Cardiac fibroblast (primary cell): ENCODE results near the gene A4GALT.
"Not testable (repeated sequence)": the region's sequence is repeated elsewhere in the genome, so short reads cannot be mapped to it uniquely, and the experiment has no call there.

Experiments
- DNase-seq, 2 donors: peaks; one replicate each; pipeline versions ENCODE4 v3.0.0 to v3.0.0-alpha.2; 2010; ENCODE audit warnings: low read depth in 2 of 2
- H3K4me3 ChIP-seq, 2 donors: replicated peaks in 1 of 2; 1 replicate in 1 of 2; 2 replicates in 1 of 2; pipeline ENCODE4 v1.5.1; 2011; ENCODE audit warnings: low read depth in 2 of 2, low read length in 2 of 2, mild to moderate bottlenecking in 2 of 2, moderate library complexity in 1 of 2
- TF ChIP-seq, protein P1 (sequence below): IDR thresholded peaks from one replicate; pipeline ENCODE4 v1.5.1; 2011; ENCODE audit warnings: low read depth, mild to moderate bottlenecking, low read length, inconsistent platforms

A4GALT gene

GRCh38 chr22:42734406-42734805, 13.7 kb upstream of the A4GALT start:
- TF ChIP-seq, protein P1, sequence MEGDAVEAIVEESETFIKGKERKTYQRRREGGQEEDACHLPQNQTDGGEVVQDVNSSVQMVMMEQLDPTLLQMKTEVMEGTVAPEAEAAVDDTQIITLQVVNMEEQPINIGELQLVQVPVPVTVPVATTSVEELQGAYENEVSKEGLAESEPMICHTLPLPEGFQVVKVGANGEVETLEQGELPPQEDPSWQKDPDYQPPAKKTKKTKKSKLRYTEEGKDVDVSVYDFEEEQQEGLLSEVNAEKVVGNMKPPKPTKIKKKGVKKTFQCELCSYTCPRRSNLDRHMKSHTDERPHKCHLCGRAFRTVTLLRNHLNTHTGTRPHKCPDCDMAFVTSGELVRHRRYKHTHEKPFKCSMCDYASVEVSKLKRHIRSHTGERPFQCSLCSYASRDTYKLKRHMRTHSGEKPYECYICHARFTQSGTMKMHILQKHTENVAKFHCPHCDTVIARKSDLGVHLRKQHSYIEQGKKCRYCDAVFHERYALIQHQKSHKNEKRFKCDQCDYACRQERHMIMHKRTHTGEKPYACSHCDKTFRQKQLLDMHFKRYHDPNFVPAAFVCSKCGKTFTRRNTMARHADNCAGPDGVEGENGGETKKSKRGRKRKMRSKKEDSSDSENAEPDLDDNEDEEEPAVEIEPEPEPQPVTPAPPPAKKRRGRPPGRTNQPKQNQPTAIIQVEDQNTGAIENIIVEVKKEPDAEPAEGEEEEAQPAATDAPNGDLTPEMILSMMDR, result no peak
- DNase-seq, result no peak
- no peak overlapping the region for H3K4me3 ChIP-seq

GRCh38 chr22:42733394-42733793, 12.7 kb upstream of the A4GALT start:
- not testable (repeated sequence) for H3K4me3 ChIP-seq, DNase-seq

DNA sequence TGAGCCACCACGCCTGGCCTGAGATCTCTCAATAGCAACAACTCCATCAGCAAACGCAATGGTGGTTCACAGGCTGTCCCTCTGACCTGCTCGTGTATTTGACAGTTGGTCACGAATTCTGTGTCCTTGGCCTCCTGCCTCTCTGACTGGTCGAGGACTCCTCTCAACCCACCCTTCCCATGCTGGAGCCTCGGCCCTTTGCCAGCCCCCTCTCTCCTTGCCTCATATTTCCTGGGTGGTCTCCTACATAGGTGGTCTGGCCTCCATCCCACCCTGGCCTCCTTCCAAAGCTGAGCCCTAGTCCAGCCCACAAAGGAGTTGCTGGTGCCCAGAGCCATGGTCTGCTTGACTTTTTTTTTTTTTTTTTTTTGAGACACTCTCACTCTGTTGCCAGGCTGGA, 11.4 kb upstream of the A4GALT start:
- DNase-seq, result no peak

DNA sequence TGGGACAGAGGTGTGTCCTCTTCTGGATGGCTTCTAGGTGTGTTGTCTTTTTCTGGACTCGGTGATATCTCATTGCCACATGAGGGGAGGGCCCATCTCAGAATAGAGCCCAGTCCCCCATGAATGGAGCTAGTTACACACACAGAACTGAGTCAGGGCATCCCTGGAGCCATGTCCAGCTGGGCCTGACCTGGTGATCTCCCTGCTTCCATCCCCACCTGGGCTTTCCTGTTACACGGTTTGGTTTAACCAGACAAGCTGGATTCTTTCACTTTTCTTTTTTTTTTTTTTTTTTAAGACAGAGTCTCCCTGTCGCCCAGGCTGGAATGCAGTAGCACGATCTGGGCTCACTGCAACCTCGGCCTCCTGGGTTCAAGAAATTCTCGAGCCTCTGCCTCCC, 6.1 kb upstream of the A4GALT start:
- no peak for DNase-seq
- TF ChIP-seq, protein P1, result no peak
- no peak overlapping the region for H3K4me3 ChIP-seq

More for the DNA sequence above, 11.4 kb upstream of the A4GALT start:
- TF ChIP-seq, protein P1, result no peak
- H3K4me3 ChIP-seq, result no peak overlapping the region

GRCh38 chr22:42725606-42726355, 5.1 kb upstream of the A4GALT start:
- H3K4me3 ChIP-seq, result no peak overlapping the region
- DNase-seq, result peak; percentile 40 to 59
- TF ChIP-seq, protein P1, result no peak

- TF ChIP-seq, protein P1, result no peak
Measured at GRCh38 chr22:42724062-42724461, 3.4 kb upstream of the A4GALT start.

GRCh38 chr22:42721045-42721434, 370 bp upstream of the A4GALT start:
- peak in 1 of 2 donors; percentile 20 for DNase-seq
- TF ChIP-seq, protein P1, result no peak
- peak overlapping the region; percentile 52 to 84 for H3K4me3 ChIP-seq

More at GRCh38 chr22:42724062-42724461, 3.4 kb upstream of the A4GALT start:
- no peak overlapping the region for H3K4me3 ChIP-seq
- DNase-seq, result no peak
